ENCODE measurements around the gene CYB5R2. TPM values are rescaled to one million over a fixed set of nuclear protein-coding genes. Genes with fewer than 3 reads are reported as not detected.

CYB5R2 gene
- total RNA-seq, 1 experiment from 2014 or later, result 16.7 TPM

DNA sequence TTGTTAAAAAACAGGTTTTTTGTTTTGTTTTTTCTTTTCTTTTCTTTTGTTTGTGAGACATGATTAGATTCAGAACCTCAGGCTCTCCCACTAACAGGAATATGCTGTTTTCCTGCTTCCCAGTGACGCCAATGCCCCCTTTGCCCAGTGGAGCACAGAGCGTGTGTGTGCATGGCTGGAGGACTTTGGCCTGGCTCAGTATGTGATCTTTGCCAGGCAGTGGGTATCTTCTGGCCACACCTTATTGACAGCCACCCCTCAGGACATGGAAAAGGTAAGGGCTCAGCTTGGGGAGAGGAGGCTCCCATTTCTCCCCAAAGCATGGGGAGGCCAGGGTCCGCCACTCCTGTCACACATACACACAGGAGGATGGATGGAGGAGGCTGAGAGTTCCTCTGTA lies 25.0 kb downstream of the CYB5R2 start:
- no TSS peak for BruUV-seq (replicated peaks)
- Histone ChIP-seq H4K20me1 (ENCODE audit: insufficient read depth) (no peaks in the 10 kb centered on the region), H3K36me3 (ENCODE audit: low read depth) (no peaks in the 10 kb centered on the region), H3K4me1 (replicated peaks; ENCODE audit: insufficient read depth) (no peaks in the 10 kb centered on the region), H3F3A (ENCODE audit: insufficient read depth, low read depth) (no peaks in the 10 kb centered on the region), H3K79me2 (ENCODE audit: low read depth) (no peaks in the 10 kb centered on the region), H3K27me3 (ENCODE audit: insufficient read depth, low read depth) (no peaks in the 10 kb centered on the region), H3K9me2 (ENCODE audit: insufficient read depth) (no peaks in the 10 kb centered on the region), H3K4me3 (no peak overlapping the region), H3K27ac (no peak overlapping the region), H2AFZ (no peak overlapping the region), H3K9me3 (ENCODE audit: insufficient read depth, low read depth) (no peaks in the 10 kb centered on the region), H3K4me2 (no peak overlapping the region)
- DNase-seq, result no peak
- ChIA-PET CTCF (no interaction called here), POLR2A (ENCODE audit: unreplicated experiment) (no interaction called here)
- intact Hi-C loops (cut with micrococcal nuclease; ENCODE audit: unreplicated experiment), result no loop called here
- TF ChIP-seq EZH2 (IDR thresholded peaks at IDR 0.05; ENCODE audit: low read depth), result no peak

DNA sequence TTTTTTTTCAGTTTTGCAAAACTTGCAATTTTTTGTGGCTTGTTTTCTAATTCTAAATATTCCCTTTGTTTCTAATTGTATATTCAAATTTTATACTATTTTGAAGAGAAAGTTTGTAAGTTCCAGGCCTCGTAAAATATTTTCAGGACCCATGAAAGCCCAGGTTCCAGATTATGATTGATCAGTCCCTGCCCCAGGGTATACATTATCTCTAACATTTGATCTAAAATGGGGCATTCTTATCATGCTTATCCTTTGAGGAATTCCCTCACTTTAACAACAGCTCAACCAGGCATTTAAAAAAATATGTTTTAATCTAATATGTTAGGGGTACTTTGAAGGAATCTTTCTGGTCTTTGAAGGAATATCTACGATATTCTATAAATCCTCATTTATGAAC lies 26.4 kb downstream of the CYB5R2 start:
- ChIA-PET CTCF (interaction anchor here (0.7 kb wide), 1 partner anchor 76 kb away, joined by 3 read pairs; no protein-coding TSS in a partner anchor), POLR2A (ENCODE audit: unreplicated experiment) (no interaction called here)
- Histone ChIP-seq H3K9me3 (ENCODE audit: insufficient read depth, low read depth) (no peaks in the 10 kb centered on the region), H3K79me2 (ENCODE audit: low read depth) (no peaks in the 10 kb centered on the region), H3K4me3 (no peak overlapping the region), H3K27me3 (ENCODE audit: insufficient read depth, low read depth) (no peaks in the 10 kb centered on the region), H3K9me2 (ENCODE audit: insufficient read depth) (no peaks in the 10 kb centered on the region), H3K36me3 (ENCODE audit: low read depth) (no peaks in the 10 kb centered on the region), H3F3A (ENCODE audit: insufficient read depth, low read depth) (no peaks in the 10 kb centered on the region), H3K4me2 (no peak overlapping the region), H4K20me1 (ENCODE audit: insufficient read depth) (no peaks in the 10 kb centered on the region), H3K4me1 (replicated peaks; ENCODE audit: insufficient read depth) (0 out of 2 replicates have a peak, but pooled peaks cover 4% of the 10 kb centered on the region), H3K27ac (no peak overlapping the region), H2AFZ (no peak overlapping the region)
- TF ChIP-seq, protein P1, sequence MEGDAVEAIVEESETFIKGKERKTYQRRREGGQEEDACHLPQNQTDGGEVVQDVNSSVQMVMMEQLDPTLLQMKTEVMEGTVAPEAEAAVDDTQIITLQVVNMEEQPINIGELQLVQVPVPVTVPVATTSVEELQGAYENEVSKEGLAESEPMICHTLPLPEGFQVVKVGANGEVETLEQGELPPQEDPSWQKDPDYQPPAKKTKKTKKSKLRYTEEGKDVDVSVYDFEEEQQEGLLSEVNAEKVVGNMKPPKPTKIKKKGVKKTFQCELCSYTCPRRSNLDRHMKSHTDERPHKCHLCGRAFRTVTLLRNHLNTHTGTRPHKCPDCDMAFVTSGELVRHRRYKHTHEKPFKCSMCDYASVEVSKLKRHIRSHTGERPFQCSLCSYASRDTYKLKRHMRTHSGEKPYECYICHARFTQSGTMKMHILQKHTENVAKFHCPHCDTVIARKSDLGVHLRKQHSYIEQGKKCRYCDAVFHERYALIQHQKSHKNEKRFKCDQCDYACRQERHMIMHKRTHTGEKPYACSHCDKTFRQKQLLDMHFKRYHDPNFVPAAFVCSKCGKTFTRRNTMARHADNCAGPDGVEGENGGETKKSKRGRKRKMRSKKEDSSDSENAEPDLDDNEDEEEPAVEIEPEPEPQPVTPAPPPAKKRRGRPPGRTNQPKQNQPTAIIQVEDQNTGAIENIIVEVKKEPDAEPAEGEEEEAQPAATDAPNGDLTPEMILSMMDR (conservative IDR thresholded peaks at IDR 0.05), result no peak
- no peak for TF ChIP-seq EZH2 (IDR thresholded peaks at IDR 0.05; ENCODE audit: low read depth)
- no TSS peak for BruUV-seq (replicated peaks)
- intact Hi-C loops (cut with micrococcal nuclease; ENCODE audit: unreplicated experiment), result no loop called here
- DNase-seq, result no peak

DNA sequence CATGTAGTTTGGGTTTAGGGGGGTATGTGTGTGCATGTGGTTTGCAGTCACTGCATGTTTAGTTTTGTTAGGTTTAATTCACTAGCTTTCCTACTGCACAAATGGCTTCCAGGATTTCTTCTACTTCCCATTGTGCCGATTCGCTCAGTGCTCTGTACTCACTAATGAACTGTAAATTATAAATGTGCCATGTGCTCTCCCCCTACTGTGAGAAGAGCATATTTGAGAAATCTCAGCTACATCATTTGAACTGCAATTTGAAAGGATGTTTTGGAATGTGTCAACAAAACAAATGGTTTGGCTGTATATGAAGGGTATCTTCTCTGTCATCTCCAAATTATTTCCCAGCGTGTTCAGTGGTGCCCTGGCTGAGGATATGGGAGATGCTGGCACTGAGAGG lies 28.1 kb downstream of the CYB5R2 start:
- intact Hi-C loops (cut with micrococcal nuclease; ENCODE audit: unreplicated experiment), result no loop called here

More for the DNA sequence above, 28.1 kb downstream of the CYB5R2 start:
- no peak overlapping the region for H3K27ac ChIP-seq
- no peaks in the 10 kb centered on the region for H3F3A ChIP-seq (ENCODE audit: insufficient read depth, low read depth)
- BruUV-seq (replicated peaks), result no TSS peak
- H3K4me2 ChIP-seq, result no peak overlapping the region
- no peak overlapping the region for H2AFZ ChIP-seq
- no peak for DNase-seq
- CTCF ChIA-PET, result no interaction called here
- POLR2A ChIA-PET (ENCODE audit: unreplicated experiment), result no interaction called here
- H3K27me3 ChIP-seq (ENCODE audit: insufficient read depth, low read depth), result no peaks in the 10 kb centered on the region
- H3K4me1 ChIP-seq (replicated peaks; ENCODE audit: insufficient read depth), result 0 out of 2 replicates have a peak, but pooled peaks cover 4% of the 10 kb centered on the region
- no peaks in the 10 kb centered on the region for H3K9me3 ChIP-seq (ENCODE audit: insufficient read depth, low read depth)
- H3K9me2 ChIP-seq (ENCODE audit: insufficient read depth), result no peaks in the 10 kb centered on the region
- H4K20me1 ChIP-seq (ENCODE audit: insufficient read depth), result no peaks in the 10 kb centered on the region
- H3K4me3 ChIP-seq, result no peak overlapping the region
- TF ChIP-seq, protein P1 (conservative IDR thresholded peaks at IDR 0.05), result no peak
- TF ChIP-seq EZH2 (IDR thresholded peaks at IDR 0.05; ENCODE audit: low read depth), result no peak
- H3K36me3 ChIP-seq (ENCODE audit: low read depth), result no peaks in the 10 kb centered on the region
- no peaks in the 10 kb centered on the region for H3K79me2 ChIP-seq (ENCODE audit: low read depth)

Measured in PC-9 (cell line).